A204.1 (cell line): ENCODE measurements around the gene TIMELESS.
"Not testable (repeated sequence)": the region's sequence is repeated elsewhere in the genome, so short reads cannot be mapped to it uniquely, and the experiment has no call there.

Experiments
- FAIRE-seq: peaks from 2 replicates; lab custom pipeline; 2012; peaks lifted over from hg19 to GRCh38; lab: Jason Lieb, UNC

The TIMELESS gene

GRCh38 chr12:56408799-56409417 is 40.3 kb downstream of the TIMELESS start:
- no peak for FAIRE-seq

DNA sequence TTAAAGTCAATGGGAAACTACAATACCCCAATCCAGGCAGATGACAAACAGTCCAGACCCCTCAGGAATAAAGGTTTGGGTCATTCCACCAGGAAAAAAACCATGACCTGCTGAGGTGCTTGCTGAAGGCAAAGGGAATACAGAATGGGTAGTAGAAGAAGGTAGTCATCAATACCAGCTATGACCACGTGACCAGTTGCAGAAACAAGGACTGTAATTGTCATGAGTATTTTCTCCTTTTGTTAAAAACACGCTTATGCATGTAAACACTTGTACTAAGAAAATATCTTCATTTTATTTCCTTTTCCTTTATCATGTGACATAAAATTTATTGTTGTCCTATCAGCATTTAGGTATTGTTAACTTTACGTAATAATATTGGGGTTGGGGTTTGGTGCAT is 45.0 kb downstream of the TIMELESS start:
- FAIRE-seq = not testable (repeated sequence)

- FAIRE-seq = not testable (repeated sequence)
Measured at GRCh38 chr12:56401612-56402011, 47.6 kb downstream of the TIMELESS start.

DNA sequence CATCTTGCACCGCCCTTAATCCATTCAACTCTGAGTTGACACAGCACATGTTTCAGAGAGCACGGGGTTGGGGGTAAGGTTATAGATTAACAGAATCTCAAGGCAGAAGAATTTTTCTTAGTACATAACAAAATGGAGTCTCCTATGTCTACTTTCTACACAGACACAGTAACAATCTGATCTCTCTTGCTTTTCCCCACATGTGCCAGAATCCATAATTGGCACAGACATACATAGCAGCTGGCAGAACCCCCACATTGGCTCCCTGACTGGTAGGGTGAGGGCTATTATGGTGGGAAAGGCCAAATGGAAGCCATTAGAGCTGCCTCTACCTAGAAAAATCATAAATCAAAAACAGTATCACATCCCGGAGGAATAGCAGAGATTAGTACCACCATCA is 48.1 kb downstream of the TIMELESS start:
- not testable (repeated sequence) for FAIRE-seq

- FAIRE-seq = not testable (repeated sequence)
Measured at GRCh38 chr12:56399466-56399865, 49.8 kb downstream of the TIMELESS start.

DNA sequence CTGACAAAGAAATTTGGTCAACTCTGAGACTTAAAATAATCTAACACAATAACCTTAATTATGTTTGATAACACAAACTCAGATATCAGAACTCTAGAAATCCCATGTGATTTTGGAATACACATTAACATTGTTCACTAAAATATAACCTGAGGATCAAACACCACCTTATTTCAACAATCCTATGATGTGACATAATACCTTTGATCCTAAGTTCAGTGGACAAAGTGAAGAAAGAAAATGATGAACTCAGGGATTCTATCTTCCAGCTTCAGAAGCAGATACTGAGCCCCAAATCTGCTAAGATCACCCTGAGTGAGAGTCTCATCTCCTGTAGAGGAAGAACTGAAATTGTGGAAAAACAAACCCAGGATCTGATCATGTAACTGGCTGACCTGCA is 50.9 kb downstream of the TIMELESS start:
- FAIRE-seq = no peak

- FAIRE-seq = no peak
Measured at GRCh38 chr12:56392331-56392730, 56.9 kb downstream of the TIMELESS start.

DNA sequence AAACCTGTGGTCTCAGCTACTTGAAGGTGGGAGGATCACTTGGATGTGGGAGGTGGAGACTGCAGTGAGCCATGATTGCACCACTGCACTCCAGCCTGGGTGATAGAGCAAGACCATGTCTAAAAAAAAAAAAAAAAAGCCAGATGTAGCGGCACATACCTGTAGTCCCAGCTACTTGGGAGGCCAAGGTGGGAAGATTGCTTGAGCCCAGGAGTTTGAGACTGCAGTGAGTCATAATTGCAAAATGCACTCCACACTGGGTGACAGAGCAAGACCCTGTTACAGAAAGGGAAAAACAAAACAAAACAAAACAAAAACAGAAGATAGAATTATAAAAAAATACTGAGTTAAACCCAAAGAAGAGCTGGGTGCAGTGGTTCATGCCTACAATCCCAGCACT is 57.5 kb downstream of the TIMELESS start:
- FAIRE-seq = no peak

DNA sequence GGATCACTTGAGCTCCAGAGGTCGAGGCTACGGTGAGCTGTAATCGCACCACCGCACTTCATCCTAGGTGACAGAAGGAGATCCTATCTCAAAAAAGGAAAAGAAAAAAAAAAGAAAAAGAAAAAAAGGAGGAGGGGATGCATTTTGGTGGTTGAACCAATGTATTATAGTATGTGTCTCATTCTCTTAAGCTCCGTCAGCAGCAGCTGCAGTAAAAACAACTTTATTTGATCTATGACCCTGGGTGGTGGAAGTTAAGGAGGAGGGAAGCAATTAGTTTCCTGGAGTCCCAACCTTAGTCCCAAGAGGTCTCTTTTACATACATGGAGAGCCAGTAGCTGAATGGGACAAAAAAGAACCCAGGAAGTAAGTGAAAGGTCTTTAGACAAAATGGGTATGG is 59.8 kb downstream of the TIMELESS start:
- no peak for FAIRE-seq

DNA sequence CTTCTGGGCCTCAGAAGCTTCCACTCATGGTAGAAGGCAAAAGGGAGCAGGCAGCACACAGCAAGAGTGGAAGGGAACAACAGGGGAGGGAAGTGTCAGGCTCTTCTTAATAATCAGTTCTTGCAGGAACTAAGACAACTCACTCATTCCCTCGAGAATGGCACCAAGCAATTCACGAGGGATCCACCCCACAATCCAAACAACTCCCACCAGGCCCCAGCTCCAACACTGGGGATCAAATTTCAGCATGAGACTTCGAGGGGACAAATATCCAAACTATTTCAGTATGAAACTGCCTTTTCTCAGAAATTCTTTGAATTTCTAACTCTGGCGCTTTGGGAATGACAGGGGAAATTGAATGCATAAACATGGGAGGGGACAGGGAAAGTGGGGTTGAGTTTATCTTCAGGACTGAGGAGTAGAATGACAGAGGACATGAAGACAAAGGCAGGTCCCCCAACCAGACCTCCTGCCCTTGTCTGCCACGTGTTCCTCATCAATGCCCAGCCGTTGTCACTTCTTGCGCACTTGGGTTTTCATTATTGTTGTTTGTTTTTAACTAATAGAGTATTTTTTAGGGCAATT is 62.0 kb downstream of the TIMELESS start:
- FAIRE-seq = no peak

- no peak for FAIRE-seq
Measured at GRCh38 chr12:56385873-56386272, 63.4 kb downstream of the TIMELESS start.

DNA sequence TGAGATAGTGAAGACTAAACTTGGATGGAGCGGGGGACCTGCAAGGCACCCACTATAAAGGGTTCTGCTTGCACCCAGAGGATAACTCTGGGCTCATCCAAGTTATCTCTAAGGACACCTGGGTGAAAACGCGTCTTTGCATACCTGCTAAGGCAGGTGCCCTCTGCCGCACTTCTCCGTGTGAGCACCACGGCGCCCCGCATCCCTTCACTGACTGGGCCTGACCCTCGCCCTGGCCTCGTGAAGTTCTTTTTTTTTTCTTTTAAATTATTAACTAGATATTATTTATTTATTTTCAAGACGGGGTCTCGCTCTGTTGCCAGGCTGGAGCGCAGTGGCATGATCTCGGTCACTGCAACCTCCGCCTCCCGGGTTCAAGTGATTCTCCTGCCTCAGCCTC is 66.6 kb downstream of the TIMELESS start:
- FAIRE-seq = no peak

- FAIRE-seq = no peak
Measured at GRCh38 chr12:56377989-56378316, 71.3 kb downstream of the TIMELESS start.

GRCh38 chr12:56377310-56377988 is 71.8 kb downstream of the TIMELESS start:
- no peak for FAIRE-seq

DNA sequence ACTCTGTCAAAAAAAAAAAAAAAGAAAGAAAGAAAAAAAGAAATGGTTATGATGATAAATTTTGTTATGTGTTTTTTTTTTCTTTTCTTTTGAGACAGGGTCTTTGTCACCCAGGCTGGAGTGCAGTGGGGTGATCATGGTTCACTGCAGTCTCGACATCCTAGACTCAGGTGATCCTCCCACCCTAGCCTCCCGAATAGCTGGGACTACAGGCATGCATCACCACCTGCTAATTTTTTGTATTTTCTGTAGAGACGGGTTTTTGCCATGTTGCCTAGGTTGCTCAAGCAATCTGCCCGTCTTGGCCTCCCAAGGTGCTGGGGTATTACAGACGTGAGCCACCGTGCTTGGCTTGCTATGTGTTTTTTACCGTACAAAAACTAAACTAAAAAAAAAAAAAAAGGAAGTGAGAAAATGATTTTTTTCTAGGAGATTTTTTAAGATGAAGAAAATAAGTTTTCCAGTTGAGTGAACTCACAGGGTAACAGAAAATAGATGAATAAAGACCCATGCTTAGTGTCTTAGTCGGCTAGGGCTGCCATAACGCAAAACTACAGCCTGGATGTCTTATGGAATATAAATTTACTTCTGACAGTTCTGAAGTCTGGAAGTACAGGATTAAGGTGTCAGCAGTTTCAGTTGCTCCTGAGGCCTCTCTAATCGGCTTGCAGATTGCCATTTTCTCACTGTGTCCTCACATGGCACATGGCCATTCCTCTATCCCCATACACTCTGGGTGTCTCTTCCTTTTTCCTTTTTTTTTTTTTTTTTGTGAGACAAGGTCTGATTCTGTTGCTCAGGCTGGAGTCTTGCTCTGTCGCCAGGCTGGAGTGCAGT is 73.4 kb downstream of the TIMELESS start:
- no peak for FAIRE-seq

DNA sequence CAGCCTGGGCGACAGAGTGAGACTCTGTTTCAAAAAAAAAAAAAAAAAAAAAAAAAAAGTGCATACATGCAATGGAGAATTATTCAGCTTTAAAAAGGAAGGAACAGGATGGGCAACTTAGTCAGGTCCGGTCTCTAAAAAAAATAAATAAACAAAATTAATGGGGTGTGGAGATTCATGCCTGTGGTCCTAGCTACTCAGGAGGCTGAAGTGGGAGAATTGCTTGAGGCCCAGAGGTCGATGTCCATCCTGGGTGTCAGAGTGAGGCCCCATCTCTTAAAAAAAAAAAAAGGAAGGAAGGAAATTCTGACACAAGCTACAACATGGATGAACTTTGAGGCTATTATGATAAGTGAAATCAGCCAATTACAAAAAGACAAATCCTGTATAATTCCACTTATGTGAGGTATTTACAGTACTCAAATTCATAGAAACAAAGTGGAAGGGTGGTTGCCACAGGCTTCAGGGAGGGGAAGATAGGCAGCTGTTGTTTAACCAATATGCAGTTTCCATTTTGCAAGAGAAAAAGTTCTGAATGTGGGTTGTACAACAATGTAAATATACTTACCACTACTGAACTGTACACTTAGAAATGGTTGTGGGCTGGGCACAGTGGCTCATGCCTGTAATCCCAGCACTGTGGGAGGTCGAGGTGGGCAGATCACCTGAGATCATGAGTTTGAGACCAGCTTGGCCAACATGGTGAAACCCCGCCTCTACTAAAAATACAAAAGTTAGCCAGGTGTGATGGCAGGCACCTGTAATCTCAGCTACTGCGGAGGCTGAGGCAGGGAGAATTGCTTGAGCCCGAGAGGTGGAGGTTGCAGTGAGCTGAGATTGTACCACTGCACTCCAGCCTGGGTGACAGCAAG is 74.3 kb downstream of the TIMELESS start:
- no peak for FAIRE-seq

DNA sequence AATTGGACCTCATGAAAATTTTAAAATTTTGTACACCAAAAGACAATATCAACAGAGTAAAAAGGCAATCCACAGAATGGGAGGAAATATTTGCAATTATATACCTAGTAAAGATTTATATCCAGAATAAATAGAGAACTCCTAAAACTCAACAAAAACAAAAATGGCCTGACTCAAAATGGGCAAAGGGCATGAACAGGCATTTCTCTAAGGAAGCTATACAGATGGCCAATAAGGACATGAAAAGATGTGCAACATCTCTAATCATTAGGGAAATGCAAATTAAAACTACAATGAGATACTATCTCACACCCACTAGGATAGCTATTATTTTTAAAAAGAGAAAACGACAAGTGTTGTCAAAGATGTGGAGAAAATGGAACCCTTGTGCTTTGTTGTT is 75.7 kb downstream of the TIMELESS start:
- FAIRE-seq = no peak

DNA sequence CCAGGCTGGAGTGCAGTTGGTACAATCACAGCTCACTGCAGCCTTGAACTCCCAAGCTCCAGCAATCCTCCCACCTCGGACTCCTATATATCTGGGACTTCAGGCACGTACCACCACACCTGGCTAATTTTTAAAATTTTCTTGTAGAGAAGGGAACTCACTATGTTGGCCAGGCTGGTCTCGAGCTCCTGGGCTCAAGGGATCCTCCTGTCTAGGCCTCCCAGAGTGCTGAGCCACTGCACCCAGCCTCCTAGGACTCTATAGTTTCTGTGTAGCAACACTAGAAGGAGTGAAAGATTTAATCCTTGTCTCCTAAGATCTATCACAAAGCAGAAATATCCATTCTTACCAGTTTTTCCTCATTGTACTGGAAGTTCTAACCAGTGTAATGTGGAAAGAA is 82.3 kb downstream of the TIMELESS start:
- no peak for FAIRE-seq
